Keratinocyte (primary cell): Measurements from ENCODE around the gene TRAPPC2.

Experiments
- CTCF ChIP-seq, 3 experiments: IDR thresholded peaks in 1 of 3; conservative IDR thresholded peaks in 1 of 3; optimal IDR thresholded peaks in 1 of 3; 2 replicates in 2 of 3; 3 replicates in 1 of 3; pipeline versions ENCODE3 to v1.5.1; 2011; ENCODE audit warnings: low read length in 3 of 3, mild to moderate bottlenecking in 3 of 3, moderate library complexity in 2 of 3, control low read depth in 1 of 3, inconsistent platforms in 1 of 3; ENCODE audit not compliant: insufficient read depth in 2 of 3; ENCODE audit errors: extremely low read depth in 1 of 3
- EZH2 ChIP-seq: IDR thresholded peaks from one replicate; pipeline ENCODE4 v1.6.1; 2012; ENCODE audit warnings: inconsistent platforms, mild to moderate bottlenecking, low read length, moderate library complexity

GRCh38 chrX:13721371-13721770, 13.0 kb downstream of the TRAPPC2 start:
- no peak for TF ChIP-seq EZH2
- no peak for TF ChIP-seq CTCF (optimal IDR thresholded peaks at IDR 0.05 in 1 of 3, IDR thresholded peaks at IDR 0.05 in 1 of 3, conservative IDR thresholded peaks at IDR 0.05 in 1 of 3; ENCODE audit: extremely low read depth in 1 of 3, insufficient read depth in 2 of 3, low read length in 3 of 3)
